Posterior vena cava (tissue), 2 donors: ENCODE results near the gene GDPD2. TPM values are rescaled to one million over a fixed set of nuclear protein-coding genes. Genes with fewer than 3 reads are reported as not detected.

Experiments used
- DNase-seq: peaks from one replicate; pipeline ENCODE4 v3.0.0-alpha.2; 2020; ENCODE audit warnings: low spot score
- intact Hi-C, 2 donors: fragments of 100-400 bp; cut with DNase I; formaldehyde crosslinking; loops; one replicate each; pipeline versions ENCODE4 v1.14.1 to v1.14.2; 2022 to 2023
- total RNA-seq, 2 donors: library from RNA; stranded (reverse); fragmentation: NEBNext Ultra II Directional; extraction: Animal tissue kit (Norgen Biotek cat#: 25700); gene quantifications; one replicate each; pipeline ENCODE4 v1.2.1, GENCODE V29; 2021
- donor health status: DM: yes; HTN: yes; CAD: no.
- donor health status: DM: yes; HTN: yes; CAD: no.

GDPD2 gene
- total RNA-seq, 2 donors from 2014 or later: not detected

DNA sequence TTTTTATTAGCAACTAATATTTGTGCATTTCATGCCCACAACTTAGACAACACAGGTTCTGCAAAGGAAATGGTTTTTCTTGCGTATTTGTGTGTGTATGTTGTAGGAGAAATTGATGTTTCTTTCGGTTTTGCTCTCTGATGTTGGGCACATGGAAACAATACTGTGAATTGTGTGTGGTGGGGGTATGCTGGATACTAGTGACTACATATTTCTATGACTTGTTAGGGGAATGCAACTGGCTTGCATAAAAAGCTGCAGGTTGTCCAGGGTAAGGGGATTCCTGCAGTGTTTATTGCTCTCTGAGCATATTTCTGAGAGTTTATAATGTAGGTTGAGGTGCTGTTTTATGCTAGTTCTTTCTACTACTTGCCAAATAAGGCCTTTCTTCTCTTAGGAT, 33.1 kb downstream of the GDPD2 start:
- no peak for DNase-seq
- intact Hi-C loops: no loop called here

DNA sequence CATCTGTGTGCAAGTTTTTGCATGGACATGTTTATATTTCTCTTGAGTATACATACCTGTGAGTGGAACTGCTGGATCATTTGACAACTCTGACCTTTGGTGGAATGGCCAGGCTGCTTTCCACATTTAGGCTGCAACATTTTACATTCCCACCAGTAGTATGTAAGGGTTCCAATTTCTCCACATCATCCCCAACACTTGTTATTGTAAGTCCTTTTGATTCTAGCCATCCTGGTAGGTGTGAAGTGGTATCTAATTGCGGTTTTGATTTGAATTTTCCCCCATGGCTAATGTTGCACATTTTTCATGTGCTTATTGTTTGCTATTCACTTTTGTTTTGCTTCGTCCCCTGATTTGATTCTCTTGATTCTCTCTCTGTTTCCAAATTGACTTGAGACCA, 37.9 kb downstream of the GDPD2 start:
- intact Hi-C loops: no loop called here
- no peak for DNase-seq

DNA sequence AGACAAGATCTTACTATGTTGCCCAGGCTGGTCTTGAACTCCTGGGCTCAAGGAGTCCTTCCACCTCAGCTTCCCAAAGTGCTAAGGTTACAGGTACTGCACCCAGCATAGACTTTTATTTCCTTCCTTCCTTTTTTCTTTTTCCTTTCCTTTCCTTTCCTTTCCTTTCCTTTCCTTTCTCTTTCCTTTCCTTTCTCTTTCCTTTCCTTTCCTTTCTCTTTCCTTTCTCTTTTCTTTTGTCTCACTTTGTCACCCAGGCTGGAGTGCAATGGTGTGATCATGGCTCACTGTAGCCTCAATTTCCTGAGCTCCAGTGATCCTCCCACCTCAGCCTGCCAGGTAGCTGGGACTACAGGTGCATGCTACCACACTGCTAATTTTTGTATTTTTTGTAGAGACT, 40.9 kb downstream of the GDPD2 start:
- no peak for DNase-seq
- intact Hi-C loops: no loop called here

DNA sequence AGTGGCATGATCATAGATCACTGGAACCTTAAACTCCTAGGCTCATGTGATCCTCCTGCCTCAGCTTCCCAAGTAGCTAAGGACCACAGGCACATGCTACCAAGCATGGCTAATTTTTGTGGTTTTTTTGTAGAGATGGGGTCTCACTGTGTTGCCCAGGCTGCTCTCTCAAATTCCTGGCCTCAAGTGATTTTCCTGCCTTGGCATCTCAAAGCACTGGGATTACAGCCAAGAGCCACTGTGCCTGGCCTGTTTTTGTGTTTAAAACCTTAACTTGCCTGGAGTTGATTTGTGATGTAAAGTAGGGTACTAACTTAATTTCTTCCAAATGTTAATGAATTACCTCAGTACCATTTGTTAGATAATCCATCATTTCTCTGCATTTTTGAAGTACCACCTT, 43.9 kb downstream of the GDPD2 start:
- no peak for DNase-seq
- intact Hi-C loops: no loop called here

DNA sequence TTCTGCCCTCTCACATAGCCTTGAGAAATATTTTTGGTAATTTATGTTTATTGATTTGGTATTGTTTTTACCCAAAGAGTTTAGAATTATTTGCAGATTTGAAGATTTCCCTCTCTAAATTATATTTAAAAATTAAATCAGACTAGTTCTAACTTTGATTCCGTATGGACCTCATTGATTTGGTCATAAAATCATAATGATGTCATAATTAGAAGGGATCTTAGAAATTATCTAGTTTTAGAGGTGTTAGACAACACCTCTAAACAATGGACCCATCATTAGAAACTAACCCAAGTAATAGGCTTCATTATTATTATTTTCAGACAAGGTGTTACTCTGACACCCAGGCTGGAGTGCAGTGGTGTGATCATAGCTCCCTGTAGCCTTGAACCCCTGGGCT, 45.6 kb downstream of the GDPD2 start:
- intact Hi-C loops: no loop called here
- DNase-seq: no peak

DNA sequence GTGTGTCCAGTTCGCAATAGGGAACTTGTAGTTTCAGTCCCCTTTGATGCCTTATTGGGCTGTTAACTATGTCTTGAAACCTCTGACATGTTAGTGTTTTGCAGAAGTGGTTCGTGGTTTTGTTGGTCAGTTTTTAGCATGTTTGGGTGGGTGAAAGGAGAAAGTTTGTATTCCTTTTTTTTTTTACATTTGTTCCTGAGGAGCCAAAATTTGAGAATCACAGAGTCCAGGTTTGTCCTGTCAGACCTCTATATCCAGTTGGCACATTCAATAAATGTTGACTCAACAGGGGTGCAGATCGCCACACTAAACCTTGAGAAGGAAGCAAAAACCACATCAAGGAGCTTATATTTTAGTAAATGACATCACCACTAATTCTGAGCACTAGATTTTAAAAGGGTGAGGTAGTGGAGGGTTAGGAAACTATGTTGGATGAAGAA, 47.8 kb downstream of the GDPD2 start:
- intact Hi-C loops: no loop called here
- DNase-seq: no peak

DNA sequence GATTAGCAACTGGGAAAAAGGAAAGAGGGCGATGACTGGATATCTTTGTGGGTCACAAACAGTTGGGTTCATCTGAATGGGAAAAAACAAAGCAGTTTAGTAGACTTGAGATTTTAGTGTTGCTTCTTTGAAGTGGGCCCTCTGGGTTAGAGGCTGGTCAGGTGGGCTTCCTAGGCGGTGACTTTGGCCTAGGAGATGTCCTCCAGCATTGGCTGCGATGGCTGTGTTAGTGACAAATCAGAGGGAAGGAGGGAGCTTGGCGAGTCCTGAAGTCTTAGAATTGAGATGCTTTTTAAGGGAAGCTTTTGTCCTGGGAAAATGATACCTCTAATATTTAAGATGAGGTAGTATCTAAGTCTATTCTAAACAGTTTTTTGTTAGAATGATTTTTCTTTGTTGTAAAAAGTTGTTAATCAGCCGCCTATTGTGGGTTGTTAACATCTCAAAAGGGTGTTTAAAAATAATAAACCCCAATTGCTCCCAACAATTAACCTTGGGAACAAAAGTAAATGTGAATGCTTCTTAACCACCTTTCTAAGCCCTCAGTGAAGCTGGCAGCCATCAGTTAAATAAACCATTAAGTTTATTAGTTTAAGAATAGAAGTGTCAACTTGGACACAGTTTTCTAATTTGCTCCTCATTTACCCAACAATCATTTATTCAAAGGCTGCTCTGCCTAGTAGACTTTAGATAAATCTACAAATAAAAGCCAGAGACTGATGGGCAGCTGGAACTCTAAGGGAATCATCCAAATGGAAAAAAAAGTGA, 53.2 kb downstream of the GDPD2 start:
- intact Hi-C loops: no loop called here
- DNase-seq: no peak

DNA sequence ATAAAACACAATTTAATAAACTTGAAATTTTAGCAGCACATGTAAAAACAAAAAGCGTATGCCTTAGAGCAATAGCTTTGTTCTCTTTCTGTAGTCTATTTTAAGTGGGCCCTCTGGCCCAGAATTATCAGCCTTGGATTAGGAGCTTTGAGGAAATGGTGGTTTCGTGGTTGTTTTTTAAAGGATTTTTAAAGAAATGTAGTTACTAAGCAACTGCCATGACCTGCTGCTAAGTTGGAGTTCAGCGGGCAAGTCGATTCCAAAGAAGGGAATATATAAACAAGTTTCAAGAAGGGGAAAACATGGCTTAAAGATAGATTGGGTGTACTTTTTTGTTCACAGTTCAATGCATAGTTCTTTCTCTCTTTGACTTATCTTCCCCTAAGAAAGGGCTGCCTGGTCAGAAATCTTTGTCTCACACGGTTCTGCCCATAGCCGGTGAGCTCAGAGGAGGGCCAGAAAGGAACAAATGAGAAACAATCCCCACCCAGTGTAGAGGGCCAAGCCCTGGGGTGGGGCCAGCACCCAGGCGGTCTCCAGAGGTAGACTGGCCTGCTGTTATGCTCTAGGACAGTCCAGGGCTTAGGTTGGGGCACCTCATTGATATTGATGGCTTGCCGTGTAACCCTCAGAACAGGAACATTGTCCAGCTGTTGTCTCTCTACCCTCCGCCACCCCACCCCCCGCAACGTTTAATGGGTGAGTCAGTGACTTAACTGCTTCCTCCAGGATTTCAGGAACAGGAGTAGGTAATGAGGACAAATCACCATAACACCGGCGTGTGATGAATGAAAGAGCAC, 54.0 kb downstream of the GDPD2 start:
- peak; percentile 82 for DNase-seq
- intact Hi-C loops: no loop called here

DNA sequence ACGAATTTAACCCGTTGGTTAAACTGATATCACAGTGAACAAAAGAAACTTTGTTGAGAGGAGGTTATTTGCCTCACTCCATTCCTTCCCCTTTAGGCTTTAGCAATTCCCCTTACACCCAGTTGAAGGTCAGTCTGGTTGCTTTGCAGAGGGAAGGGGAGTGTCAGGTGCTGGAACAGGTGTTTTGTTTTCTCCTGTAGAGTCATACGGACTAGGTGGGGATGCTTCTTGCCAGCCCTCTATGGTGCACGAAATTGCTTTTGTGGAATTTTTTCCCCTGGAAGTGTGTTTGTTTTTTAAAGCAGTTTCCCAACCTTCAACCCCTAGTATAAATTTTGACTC, 54.6 kb downstream of the GDPD2 start:
- intact Hi-C loops: no loop called here
- DNase-seq: no peak

DNA sequence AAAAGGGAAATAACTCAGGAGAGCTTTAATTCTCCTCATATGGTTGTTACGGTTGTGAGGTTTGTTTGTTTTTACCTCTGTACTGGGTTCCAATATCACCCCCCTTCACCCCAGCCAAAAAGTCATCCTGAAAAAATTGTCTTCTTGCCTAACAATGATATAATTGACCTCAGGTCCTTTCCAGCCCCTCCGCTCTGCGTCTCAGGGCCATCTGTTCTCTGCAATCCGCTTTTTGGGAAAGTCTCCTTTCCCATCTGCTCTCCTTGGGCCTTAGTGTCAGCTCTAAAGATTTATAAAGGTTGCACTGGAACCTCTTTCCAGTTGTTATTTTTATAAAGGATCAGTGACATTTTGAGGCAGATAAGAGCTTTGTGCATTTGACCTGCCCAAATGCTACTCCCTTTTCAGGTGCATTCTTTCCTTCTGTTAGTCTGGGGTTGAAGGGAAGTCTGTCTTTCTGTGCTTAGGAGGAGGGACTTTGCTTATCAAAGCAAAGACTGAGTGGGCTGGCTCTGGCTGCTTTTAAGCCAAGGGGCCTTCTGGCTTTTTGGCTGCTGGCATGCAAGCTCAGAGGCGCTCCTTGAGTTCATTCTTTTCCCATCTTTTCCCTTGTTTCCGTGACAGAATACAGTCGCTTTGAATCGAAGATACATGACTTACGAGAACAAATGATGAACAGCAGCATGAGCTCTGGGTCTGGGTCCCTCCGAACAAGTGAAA, 55.6 kb downstream of the GDPD2 start:
- intact Hi-C loops: no loop called here
- DNase-seq: no peak

DNA sequence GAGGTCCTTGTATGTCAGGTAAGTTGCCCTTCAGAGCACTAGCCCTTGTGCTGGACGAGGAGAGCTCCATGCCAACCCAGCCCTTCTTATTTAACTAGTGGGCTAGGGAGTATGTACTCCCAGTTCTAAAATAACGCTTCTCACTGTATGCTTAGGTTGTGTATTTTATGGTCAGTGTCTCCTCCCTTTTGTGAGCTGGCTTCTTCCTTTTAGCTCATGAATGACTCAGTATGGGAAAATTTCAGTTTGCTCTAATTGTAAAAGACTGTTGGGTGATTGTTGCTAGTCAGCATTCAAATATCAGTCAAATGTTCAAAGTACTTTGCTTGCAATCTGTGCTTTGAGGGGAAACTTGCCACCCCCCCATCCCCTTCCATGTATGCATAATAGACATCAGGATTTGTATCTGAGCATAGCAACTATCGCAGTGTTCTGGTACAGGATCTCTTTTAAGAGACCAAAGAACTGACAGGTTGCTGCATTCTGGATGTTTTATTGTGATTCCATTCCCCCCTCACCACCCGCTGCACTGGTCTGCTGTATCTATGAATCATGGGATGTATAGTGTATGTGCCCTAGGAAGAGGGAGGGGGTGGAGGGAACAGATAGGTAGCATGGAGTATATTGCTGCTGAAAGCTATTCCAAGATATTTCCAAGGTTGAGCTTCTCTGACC, 56.3 kb downstream of the GDPD2 start:
- no peak for DNase-seq

DNA sequence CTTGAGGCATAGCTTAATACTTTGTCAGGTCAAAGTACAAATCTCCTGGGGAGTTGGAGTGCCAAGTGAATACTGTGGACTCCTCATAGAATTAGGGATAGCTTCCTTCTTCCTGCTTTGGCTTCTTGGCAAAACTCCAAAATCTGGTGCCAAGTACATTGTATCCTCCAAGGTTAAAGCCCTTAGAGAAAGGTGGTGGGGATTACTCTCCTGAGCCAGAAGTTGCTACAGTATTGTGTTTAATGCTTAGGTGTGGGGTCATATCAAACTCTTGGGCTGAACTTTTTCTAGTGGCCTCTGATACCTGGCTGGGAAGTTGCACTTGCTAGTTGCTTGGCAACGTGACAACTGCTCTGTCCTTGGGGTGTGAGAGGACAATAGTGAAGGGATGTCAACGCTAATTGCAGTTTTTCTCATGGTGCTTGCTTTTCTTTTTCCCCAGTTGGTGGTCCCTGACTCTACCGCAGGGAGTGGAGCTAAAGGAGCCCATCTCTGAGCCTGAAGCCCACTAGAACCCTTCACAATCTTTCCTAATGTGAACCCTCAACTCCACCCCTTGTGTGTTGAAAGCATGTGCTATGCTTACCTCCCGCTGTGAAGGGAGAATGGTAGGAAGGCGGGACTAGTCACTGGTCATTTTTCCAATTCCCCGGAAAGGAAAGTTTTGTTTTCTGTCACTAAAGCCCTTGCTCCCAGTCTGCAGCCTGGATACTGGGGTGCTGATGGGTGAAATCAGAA, 57.0 kb downstream of the GDPD2 start:
- intact Hi-C loops: no loop called here
- no peak for DNase-seq

More for the DNA sequence above, 56.3 kb downstream of the GDPD2 start:
- intact Hi-C loops: no loop called here

DNA sequence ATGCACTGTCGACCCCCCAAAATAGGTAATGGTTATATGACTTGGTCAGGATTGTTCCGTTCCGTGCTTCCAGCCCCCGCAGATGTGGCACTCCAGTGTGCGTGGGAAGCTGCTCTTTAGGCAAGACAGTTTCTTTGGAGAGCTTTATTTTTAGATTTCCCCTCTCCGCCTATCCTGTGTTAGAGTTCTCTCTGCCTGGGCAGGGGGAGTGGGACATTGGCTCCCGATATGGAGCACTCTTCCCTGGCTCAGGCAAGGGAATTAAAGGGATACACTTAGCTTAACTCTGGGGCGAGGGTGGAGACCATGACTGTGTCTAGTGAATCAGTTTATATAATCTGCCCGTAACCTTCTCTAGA, 57.5 kb downstream of the GDPD2 start:
- intact Hi-C loops: no loop called here
- no peak for DNase-seq

DNA sequence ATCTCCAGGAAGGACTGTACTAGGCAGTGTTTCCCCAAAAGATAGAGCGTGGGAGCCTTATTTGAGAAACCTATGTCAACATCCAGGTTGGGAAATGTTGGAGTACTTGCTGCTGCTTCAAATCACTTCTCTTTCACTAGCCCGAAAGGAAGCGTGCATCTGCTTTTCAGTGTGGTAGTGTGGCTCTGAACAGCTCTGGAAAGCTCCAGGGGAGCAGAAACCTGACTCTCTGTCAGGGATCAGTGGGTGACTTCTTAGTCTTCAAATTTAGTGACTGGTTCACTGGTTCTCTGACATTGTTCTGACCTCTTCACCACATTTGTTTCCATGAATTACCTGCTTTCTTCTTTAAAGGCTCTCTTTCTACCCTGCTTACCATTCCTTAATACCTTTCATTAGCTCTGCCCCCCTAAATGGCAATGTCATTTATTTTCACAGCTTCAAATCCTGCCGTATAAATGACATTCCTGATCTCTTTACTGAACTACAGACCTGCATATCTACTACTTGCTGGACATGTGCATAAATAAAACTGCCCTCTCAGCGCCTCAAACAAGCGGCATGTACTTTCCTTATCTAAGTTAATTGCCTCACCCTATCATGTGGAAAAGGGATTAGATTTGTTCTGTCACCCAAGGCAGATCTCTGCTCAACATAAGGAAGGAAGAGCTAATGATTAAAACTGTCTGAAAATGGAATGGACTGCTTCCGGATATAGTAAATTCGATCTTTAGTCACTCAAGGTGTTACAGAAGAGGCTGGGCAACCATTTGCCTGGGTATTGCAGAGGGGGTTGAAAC, 58.6 kb downstream of the GDPD2 start:
- DNase-seq: no peak
- intact Hi-C loops: no loop called here

DNA sequence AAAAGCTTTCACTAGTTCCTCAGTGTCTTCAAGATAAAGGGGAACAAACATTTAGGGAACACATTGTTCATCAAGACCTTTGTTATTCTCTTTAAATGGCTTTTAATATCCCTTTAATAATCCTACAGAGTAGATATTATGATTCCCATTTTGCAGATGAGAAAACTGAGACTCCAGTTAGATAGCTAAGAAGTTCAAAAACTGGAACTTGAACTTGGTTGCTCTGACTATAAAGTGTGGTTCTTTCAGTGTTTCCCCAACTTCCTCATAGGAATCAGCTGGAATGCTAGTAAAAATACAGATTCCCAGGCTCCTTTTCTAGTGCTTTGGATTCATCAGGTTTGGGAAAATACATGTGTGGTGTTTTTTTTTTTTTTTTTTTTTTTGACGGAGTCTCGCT, 59.2 kb downstream of the GDPD2 start:
- DNase-seq: no peak
- intact Hi-C loops: no loop called here
